Kidney (tissue), 14 donors: ENCODE measurements around the gene ZNF836. TPM values are rescaled to one million over a fixed set of nuclear protein-coding genes. Genes with fewer than 3 reads are reported as not detected.

Source experiments
- DNase-seq, 5 donors: peaks; one replicate each; pipeline ENCODE4 v3.0.0-alpha.2; 2013 to 2020
- FAIRE-seq: peaks from 2 replicates; lab custom pipeline; 2012; peaks lifted over from hg19 to GRCh38; lab: Jason Lieb, UNC
- H3K27ac ChIP-seq, 2 donors: one replicate each; pipeline ENCODE4 v1.7.0; 2013; ENCODE audit warnings: low read depth in 2 of 2, low read length in 2 of 2, inconsistent platforms in 1 of 2
- H3K27me3 ChIP-seq: one replicate; pipeline ENCODE4 v1.7.1; 2013; ENCODE audit warnings: low read length, inconsistent platforms; ENCODE audit not compliant: control insufficient read depth, insufficient read depth
- H3K36me3 ChIP-seq, 3 donors: one replicate each; pipeline versions ENCODE4 v1.7.0 to v1.7.1; 2013; ENCODE audit warnings: low read length in 3 of 3, control low read depth in 1 of 3, inconsistent platforms in 1 of 3; ENCODE audit not compliant: insufficient read depth in 3 of 3, control insufficient read depth in 2 of 3
- H3K4me1 ChIP-seq, 3 donors: one replicate each; pipeline versions ENCODE4 v1.7.0 to v1.7.1; 2013; ENCODE audit warnings: low read length in 3 of 3, inconsistent platforms in 1 of 3, low read depth in 1 of 3; ENCODE audit not compliant: control insufficient read depth in 2 of 3, insufficient read depth in 2 of 3
- H3K4me3 ChIP-seq, 3 donors: one replicate each; pipeline versions ENCODE4 v1.7.0 to v1.8.1; 2013; ENCODE audit warnings: low read length in 3 of 3, control low read depth in 1 of 3, inconsistent platforms in 1 of 3
- H3K9ac ChIP-seq, 3 donors: one replicate each; pipeline versions ENCODE4 v1.7.0 to v1.7.1; 2013; ENCODE audit warnings: low read length in 3 of 3, control low read depth in 1 of 3, inconsistent platforms in 1 of 3
- H3K9me3 ChIP-seq, 3 donors: one replicate each; pipeline versions ENCODE4 v1.7.0 to v1.7.1; 2013; ENCODE audit warnings: low read length in 3 of 3, control low read depth in 1 of 3, inconsistent platforms in 1 of 3; ENCODE audit not compliant: control insufficient read depth in 2 of 3, insufficient read depth in 1 of 3
- CTCF ChIP-seq: IDR thresholded peaks from 3 replicates; pipeline ENCODE4 v1.5.1; 2012; ENCODE audit warnings: mild to moderate bottlenecking, moderate library complexity, borderline replicate concordance; ENCODE audit not compliant: insufficient read depth; ENCODE audit errors: extremely low read depth
- intact Hi-C: fragments of 100-400 bp; cut with DNase I; formaldehyde crosslinking; loops from one replicate; pipeline ENCODE4 v1.11.1; 2022
- polyA plus RNA-seq: library from polyadenylated mRNA; stranded (reverse); fragments of 350-450 nt; fragmentation: Illumina TruSeq; extraction: RNeasy Lipid Tissue Mini Kit (QIAGEN cat#74804); gene quantifications from one replicate; pipeline ENCODE4 v1.2.3, GENCODE V29; 2014; ENCODE audit warnings: low read depth, low replicate concordance; ENCODE audit not compliant: insufficient read depth
- total RNA-seq: library from RNA; stranded (reverse); fragmentation: NEBNext Ultra II Directional; extraction: Animal tissue kit (Norgen Biotek cat#: 25700); gene quantifications from one replicate; pipeline ENCODE4 v1.2.1, GENCODE V29; 2021
- donor health status: control.
- donor health status: control.
- donor health status: control.
- donor health status: control.
- donor health status: control.
- donor health status: DM: yes; HTN: yes; CAD: no.
- donor health status: Normal renal cell carcinoma (clear cell type).

ZNF836 gene
- total and polyA plus RNA-seq, 2 donors from 2014 or later, result 7.1 to 21.9 TPM

- TF ChIP-seq CTCF, result no peak
- H3K4me3 ChIP-seq, result no peak overlapping the region
- no peak overlapping the region for H3K9ac ChIP-seq
- H3K27me3 ChIP-seq, result no peaks in the 10 kb centered on the region
- no peaks in the 10 kb centered on the region for H3K36me3 ChIP-seq
- no peak overlapping the region for H3K27ac ChIP-seq
- no peak for DNase-seq
- H3K9me3 ChIP-seq, result peaks cover 0 to 2% (median 0%) of the 10 kb centered on the region in 3 donors
- peak; percentile 8 for FAIRE-seq
- H3K4me1 ChIP-seq, result no peaks in the 10 kb centered on the region
- intact Hi-C loops, result no loop called here
Observed at GRCh38 chr19:52148256-52148655, 23.2 kb downstream of the ZNF836 start.

GRCh38 chr19:52142001-52142595 lies 29.3 kb downstream of the ZNF836 start:
- Histone ChIP-seq H3K4me1 (peaks cover 0 to 13% (median 8%) of the 10 kb centered on the region in 3 donors), H3K36me3 (no peaks in the 10 kb centered on the region), H3K27me3 (no peaks in the 10 kb centered on the region), H3K9ac (no peak overlapping the region), H3K4me3 (no peak overlapping the region), H3K9me3 (no peaks in the 10 kb centered on the region), H3K27ac (no peak overlapping the region)
- TF ChIP-seq CTCF, result no peak
- no peak for FAIRE-seq
- intact Hi-C loops, result no loop called here
- DNase-seq, result no peak

GRCh38 chr19:52141203-52141602 lies 30.2 kb downstream of the ZNF836 start:
- no peaks in the 10 kb centered on the region for H3K27me3 ChIP-seq
- FAIRE-seq (no peak), DNase-seq (peak in 3 of 5 donors; percentile 19 to 65 (median 63))
- no peak overlapping the region for H3K9ac ChIP-seq
- H3K4me3 ChIP-seq, result no peak overlapping the region
- intact Hi-C loops, result no loop called here
- no peak for TF ChIP-seq CTCF
- H3K36me3 ChIP-seq, result peaks cover 0 to 2% (median 0%) of the 10 kb centered on the region in 3 donors
- H3K9me3 ChIP-seq, result peaks cover 0 to 4% (median 0%) of the 10 kb centered on the region in 3 donors
- no peak overlapping the region for H3K27ac ChIP-seq
- peaks cover 0 to 13% (median 8%) of the 10 kb centered on the region in 3 donors for H3K4me1 ChIP-seq
